ENCODE results near the gene TARDBP.
"Not testable (repeated sequence)": the region's sequence is repeated elsewhere in the genome, so short reads cannot be mapped to it uniquely, and the experiment has no call there.

The TARDBP gene

GRCh38 chr1:10992864-10993263 lies 19.6 kb upstream of the TARDBP start:
- DNase-seq (ENCODE audit: low spot score): no peak

GRCh38 chr1:10996100-10996499 lies 16.4 kb upstream of the TARDBP start:
- no peak for DNase-seq (ENCODE audit: low spot score)

GRCh38 chr1:11000526-11000925 lies 11.9 kb upstream of the TARDBP start:
- no peak for DNase-seq (ENCODE audit: low spot score)

- no peak for DNase-seq (ENCODE audit: low spot score)
Measured at GRCh38 chr1:11013160-11013531, 692 bp downstream of the TARDBP start.

GRCh38 chr1:11019358-11019757 lies 6.9 kb downstream of the TARDBP start:
- not testable (repeated sequence) for DNase-seq (ENCODE audit: low spot score)

- no peak for DNase-seq (ENCODE audit: low spot score)
Measured at GRCh38 chr1:11019971-11020370, 7.5 kb downstream of the TARDBP start.

GRCh38 chr1:11023201-11023600 lies 10.7 kb downstream of the TARDBP start:
- DNase-seq (ENCODE audit: low spot score): no peak

GRCh38 chr1:11024154-11024873 lies 11.9 kb downstream of the TARDBP start:
- no peak for DNase-seq (ENCODE audit: low spot score)

- no peak for DNase-seq (ENCODE audit: low spot score)
Measured at GRCh38 chr1:11024874-11025203, 12.4 kb downstream of the TARDBP start.

- DNase-seq (ENCODE audit: low spot score): no peak
Measured at GRCh38 chr1:11025618-11026017, 13.2 kb downstream of the TARDBP start.

GRCh38 chr1:11026052-11026451 lies 13.6 kb downstream of the TARDBP start:
- DNase-seq (ENCODE audit: low spot score): no peak

- DNase-seq (ENCODE audit: low spot score): no peak
Measured at GRCh38 chr1:11026903-11027302, 14.4 kb downstream of the TARDBP start.

GRCh38 chr1:11027316-11027715 lies 14.9 kb downstream of the TARDBP start:
- no peak for DNase-seq (ENCODE audit: low spot score)

GRCh38 chr1:11028018-11028417 lies 15.6 kb downstream of the TARDBP start:
- DNase-seq (ENCODE audit: low spot score): no peak

GRCh38 chr1:11030865-11031264 lies 18.4 kb downstream of the TARDBP start:
- no peak for DNase-seq (ENCODE audit: low spot score)

GRCh38 chr1:11031624-11032262 lies 19.3 kb downstream of the TARDBP start:
- no peak for DNase-seq (ENCODE audit: low spot score)

GRCh38 chr1:11037019-11037739 lies 24.7 kb downstream of the TARDBP start:
- not testable (repeated sequence) for DNase-seq (ENCODE audit: low spot score)

GRCh38 chr1:11037740-11038182 lies 25.3 kb downstream of the TARDBP start:
- DNase-seq (ENCODE audit: low spot score): peak; percentile 84

GRCh38 chr1:11039351-11040104 lies 27.1 kb downstream of the TARDBP start:
- DNase-seq (ENCODE audit: low spot score): no peak

- not testable (repeated sequence) for DNase-seq (ENCODE audit: low spot score)
Measured at GRCh38 chr1:11040105-11040429, 27.6 kb downstream of the TARDBP start.

- DNase-seq (ENCODE audit: low spot score): no peak
Measured at GRCh38 chr1:11041048-11041447, 28.6 kb downstream of the TARDBP start.

- no peak for DNase-seq (ENCODE audit: low spot score)
Measured at GRCh38 chr1:11042065-11042464, 29.6 kb downstream of the TARDBP start.
